ENCODE measurements around the gene JUNB.

DNA sequence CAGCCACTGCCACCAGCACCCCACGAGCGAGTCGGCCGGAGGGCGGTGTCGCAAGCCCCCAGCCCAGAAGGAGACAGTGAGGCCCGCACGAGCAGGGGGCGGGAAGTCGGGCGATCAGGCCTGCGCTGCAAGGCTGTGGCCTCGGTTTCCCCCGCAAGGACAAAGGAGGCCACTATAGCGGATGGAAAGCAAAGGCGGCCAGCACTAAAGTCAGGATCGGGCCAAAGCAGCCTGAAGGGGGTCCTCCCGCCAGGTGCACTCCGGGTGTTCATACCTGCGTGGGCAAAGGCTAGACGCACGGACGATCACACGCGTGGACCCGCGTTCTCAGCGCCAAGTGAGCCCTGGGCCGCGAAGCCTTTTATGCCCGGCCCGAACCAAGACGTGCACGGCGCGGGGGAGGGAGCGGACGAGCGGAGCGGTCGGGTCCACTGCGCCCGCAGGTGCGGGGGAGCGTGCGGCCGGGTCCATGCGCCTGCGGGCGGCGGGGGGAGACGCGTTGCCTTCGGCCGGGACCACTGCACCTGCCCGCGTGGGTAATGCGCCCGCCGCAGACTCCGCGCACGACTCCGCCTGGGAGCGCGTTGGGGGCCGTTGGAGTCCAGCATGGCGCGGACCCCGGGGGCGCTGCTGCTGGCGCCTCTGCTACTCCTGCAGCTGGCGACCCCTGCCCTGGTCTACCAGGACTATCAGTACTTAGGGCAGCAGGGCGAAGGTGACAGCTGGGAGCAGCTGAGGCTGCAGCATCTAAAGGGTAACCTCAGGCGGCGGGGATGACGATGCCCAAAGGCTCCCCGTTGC lies 10.4 kb downstream of the JUNB start, which contains the start of the genes PRDX2 and THSD8:
- TF ChIP-seq, protein P1, sequence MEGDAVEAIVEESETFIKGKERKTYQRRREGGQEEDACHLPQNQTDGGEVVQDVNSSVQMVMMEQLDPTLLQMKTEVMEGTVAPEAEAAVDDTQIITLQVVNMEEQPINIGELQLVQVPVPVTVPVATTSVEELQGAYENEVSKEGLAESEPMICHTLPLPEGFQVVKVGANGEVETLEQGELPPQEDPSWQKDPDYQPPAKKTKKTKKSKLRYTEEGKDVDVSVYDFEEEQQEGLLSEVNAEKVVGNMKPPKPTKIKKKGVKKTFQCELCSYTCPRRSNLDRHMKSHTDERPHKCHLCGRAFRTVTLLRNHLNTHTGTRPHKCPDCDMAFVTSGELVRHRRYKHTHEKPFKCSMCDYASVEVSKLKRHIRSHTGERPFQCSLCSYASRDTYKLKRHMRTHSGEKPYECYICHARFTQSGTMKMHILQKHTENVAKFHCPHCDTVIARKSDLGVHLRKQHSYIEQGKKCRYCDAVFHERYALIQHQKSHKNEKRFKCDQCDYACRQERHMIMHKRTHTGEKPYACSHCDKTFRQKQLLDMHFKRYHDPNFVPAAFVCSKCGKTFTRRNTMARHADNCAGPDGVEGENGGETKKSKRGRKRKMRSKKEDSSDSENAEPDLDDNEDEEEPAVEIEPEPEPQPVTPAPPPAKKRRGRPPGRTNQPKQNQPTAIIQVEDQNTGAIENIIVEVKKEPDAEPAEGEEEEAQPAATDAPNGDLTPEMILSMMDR (IDR thresholded peaks at IDR 0.05), result no peak
- TF ChIP-seq RNF2 (IDR thresholded peaks at IDR 0.05; ENCODE audit: borderline replicate concordance, low read depth), result no peak
- TF ChIP-seq POLR2A (IDR thresholded peaks at IDR 0.05; ENCODE audit: low read length), result no peak
- TF ChIP-seq, protein P2, sequence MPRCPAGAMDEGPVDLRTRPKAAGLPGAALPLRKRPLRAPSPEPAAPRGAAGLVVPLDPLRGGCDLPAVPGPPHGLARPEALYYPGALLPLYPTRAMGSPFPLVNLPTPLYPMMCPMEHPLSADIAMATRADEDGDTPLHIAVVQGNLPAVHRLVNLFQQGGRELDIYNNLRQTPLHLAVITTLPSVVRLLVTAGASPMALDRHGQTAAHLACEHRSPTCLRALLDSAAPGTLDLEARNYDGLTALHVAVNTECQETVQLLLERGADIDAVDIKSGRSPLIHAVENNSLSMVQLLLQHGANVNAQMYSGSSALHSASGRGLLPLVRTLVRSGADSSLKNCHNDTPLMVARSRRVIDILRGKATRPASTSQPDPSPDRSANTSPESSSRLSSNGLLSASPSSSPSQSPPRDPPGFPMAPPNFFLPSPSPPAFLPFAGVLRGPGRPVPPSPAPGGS (IDR thresholded peaks at IDR 0.05), result no peak
- TF ChIP-seq, protein P3, sequence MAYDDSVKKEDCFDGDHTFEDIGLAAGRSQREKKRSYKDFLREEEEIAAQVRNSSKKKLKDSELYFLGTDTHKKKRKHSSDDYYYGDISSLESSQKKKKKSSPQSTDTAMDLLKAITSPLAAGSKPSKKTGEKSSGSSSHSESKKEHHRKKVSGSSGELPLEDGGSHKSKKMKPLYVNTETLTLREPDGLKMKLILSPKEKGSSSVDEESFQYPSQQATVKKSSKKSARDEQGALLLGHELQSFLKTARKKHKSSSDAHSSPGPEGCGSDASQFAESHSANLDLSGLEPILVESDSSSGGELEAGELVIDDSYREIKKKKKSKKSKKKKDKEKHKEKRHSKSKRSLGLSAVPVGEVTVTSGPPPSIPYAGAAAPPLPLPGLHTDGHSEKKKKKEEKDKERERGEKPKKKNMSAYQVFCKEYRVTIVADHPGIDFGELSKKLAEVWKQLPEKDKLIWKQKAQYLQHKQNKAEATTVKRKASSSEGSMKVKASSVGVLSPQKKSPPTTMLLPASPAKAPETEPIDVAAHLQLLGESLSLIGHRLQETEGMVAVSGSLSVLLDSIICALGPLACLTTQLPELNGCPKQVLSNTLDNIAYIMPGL (CRISPR knock-in tag; IDR thresholded peaks at IDR 0.05; ENCODE audit: borderline replicate concordance), result no peak

Data from A549 (cell line).